HepG2 (cell line): ENCODE data around the gene MTSS2. TPM values are rescaled to one million over a fixed set of nuclear protein-coding genes. Genes with fewer than 3 reads are reported as not detected.

Source experiments
- CTCF ChIP-seq: sonication (generic); formaldehyde crosslinking; IDR thresholded peaks from 2 replicates; pipeline ENCODE4 v1.5.0; 2020; ENCODE audit warnings: mild to moderate bottlenecking, missing genetic modification reagents, moderate library complexity
- E2F2 ChIP-seq: sonication (generic); formaldehyde crosslinking; IDR thresholded peaks from 2 replicates; pipeline ENCODE4 v1.4.0; 2020; ENCODE audit warnings: missing genetic modification reagents, borderline replicate concordance
- HNRNPH1 ChIP-seq: fragments of 200-400 bp; formaldehyde crosslinking; optimal IDR thresholded peaks from 2 replicates; pipeline ENCODE3; 2017; ENCODE audit warnings: mild to moderate bottlenecking, low read depth, low read length
- KLF11 ChIP-seq: IDR thresholded peaks from 2 replicates; pipeline ENCODE4 v1.6.1; 2016; ENCODE audit warnings: missing compliant biosample characterization
- PTBP1 ChIP-seq: fragments of 200-400 bp; formaldehyde crosslinking; IDR thresholded peaks from 2 replicates; pipeline ENCODE4 v1.6.1; 2018; ENCODE audit warnings: low read length, low read depth; ENCODE audit not compliant: poor library complexity, severe bottlenecking
- RFXANK ChIP-seq: IDR thresholded peaks from 2 replicates; pipeline ENCODE4 v1.6.1; 2016
- ZC3H13 ChIP-seq: sonication (generic); formaldehyde crosslinking; IDR thresholded peaks from 2 replicates; pipeline ENCODE4 v1.8.1; 2023; ENCODE audit warnings: mild to moderate bottlenecking, missing genetic modification reagents, moderate library complexity
- ZFP36L1 ChIP-seq: sonication (generic); formaldehyde crosslinking; IDR thresholded peaks from 2 replicates; pipeline ENCODE4 v1.8.0; 2022; ENCODE audit warnings: mild to moderate bottlenecking, missing genetic modification reagents, moderate library complexity
- ZFY ChIP-seq: sonication (generic); formaldehyde crosslinking; IDR thresholded peaks from 2 replicates; pipeline ENCODE4 v1.4.0; 2020; ENCODE audit warnings: missing genetic modification reagents
- ZMYM4 ChIP-seq: sonication (generic); formaldehyde crosslinking; IDR thresholded peaks from 2 replicates; pipeline ENCODE4 v1.8.1; 2023; ENCODE audit warnings: mild to moderate bottlenecking, missing genetic modification reagents
- ZNF263 ChIP-seq: sonication (generic); formaldehyde crosslinking; IDR thresholded peaks from 2 replicates; pipeline ENCODE4 v1.4.0; 2020; ENCODE audit warnings: missing genetic modification reagents
- ZNF574 ChIP-seq: sonication (generic); formaldehyde crosslinking; IDR thresholded peaks from 2 replicates; pipeline ENCODE4 v1.4.0; 2020; ENCODE audit warnings: missing genetic modification reagents
- ZNF646 ChIP-seq: sonication (generic); formaldehyde crosslinking; IDR thresholded peaks from 2 replicates; pipeline ENCODE4 v1.9.0; 2021; ENCODE audit warnings: mild to moderate bottlenecking, missing genetic modification reagents
- ZNF800 ChIP-seq: sonication (generic); formaldehyde crosslinking; IDR thresholded peaks from 2 replicates; pipeline ENCODE4 v1.4.0; 2020; ENCODE audit warnings: missing genetic modification reagents
- polyA plus RNA-seq, 8 experiments: library from polyadenylated mRNA; depleted of rRNA in 3 of 8; stranded (reverse) in 7 of 8; unstranded in 1 of 8; fragments of >200 nt; fragmentation: Illumina TruSeq in 4 of 8; extraction: Trizol in 4 of 8; gene quantifications; 2 replicates each; pipeline versions ENCODE4 v1.2.1 to v1.2.3, GENCODE V29; 2011 to 2016; ENCODE audit warnings: low read depth in 4 of 8, missing spikeins in 1 of 8, mixed read lengths in 1 of 8; ENCODE audit not compliant: insufficient read depth in 1 of 8
- total RNA-seq, 5 experiments: library from RNA; depleted of rRNA; stranded (reverse); fragments of >200 nt; fragmentation: Illumina TruSeq; extraction: Trizol; gene quantifications; 2 replicates each; pipeline ENCODE4 v1.2.3, GENCODE V29; 2016; ENCODE audit warnings: low read depth in 1 of 5

The MTSS2 gene
- total and polyA plus RNA-seq, 2 of the 13 experiments (the other 11 are each of a cell fraction or from before 2014, with no cell fraction given): 132 to 242 TPM

GRCh38 chr16:70681382-70682238 lies 4.2 kb downstream of the MTSS2 start (continued):
- TF ChIP-seq ZNF646 (CRISPR knock-in tag) (no peak), E2F2 (CRISPR knock-in tag) (no peak), PTBP1 (no peak), CTCF (0 out of 2 replicates have a peak, but pooled peaks have one; percentile 5), ZMYM4 (CRISPR knock-in tag) (peak; percentile 49), ZC3H13 (CRISPR knock-in tag) (no peak), ZNF800 (CRISPR knock-in tag) (0 out of 2 replicates have a peak, but pooled peaks have one; percentile 55), ZNF574 (CRISPR knock-in tag) (peak; percentile 54), HNRNPH1 (peak; percentile 65), ZFY (CRISPR knock-in tag) (peak; percentile 96), ZFP36L1 (CRISPR knock-in tag) (0 out of 2 replicates have a peak, but pooled peaks have one; percentile 17), ZNF263 (CRISPR knock-in tag) (peak; percentile 50), RFXANK (peak; percentile 66; the same call in 1 of the 2 replicates), KLF11 (CRISPR knock-in tag) (0 out of 2 replicates have a peak, but pooled peaks have one; percentile 24)
